ENCODE results near the gene HEMGN. TPM values are rescaled to one million over a fixed set of nuclear protein-coding genes. Genes with fewer than 3 reads are reported as not detected.

HEMGN gene
- polyA plus RNA-seq, 3 donors, result 0.18 TPM; not detected in 2

DNA sequence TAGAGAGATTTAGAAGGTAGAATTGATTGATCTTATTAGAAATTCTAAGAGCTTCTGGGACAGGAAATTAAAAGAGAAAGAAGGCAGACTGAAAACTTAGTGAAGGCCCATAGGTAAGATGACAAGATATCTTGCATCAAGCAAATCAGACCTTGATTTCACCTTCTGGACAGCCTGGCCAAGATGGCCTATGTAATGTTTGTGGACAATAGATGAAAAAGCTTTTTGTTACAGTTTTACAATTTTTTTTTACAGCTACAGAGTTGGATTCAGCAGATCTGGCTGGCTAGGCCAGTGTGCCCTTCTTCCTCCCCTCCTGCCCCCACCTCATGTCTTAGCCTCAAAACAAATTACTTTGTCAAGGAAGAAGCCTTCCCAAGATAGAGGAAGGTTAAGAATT, 21.6 kb upstream of the HEMGN start:
- Histone ChIP-seq H3K4me2 (replicated peaks; ENCODE audit: extremely low read depth, low read length, poor library complexity, severe bottlenecking) (no peak overlapping the region), H2AFZ (ENCODE audit: insufficient read depth, low read depth, low read length, poor library complexity, severe bottlenecking) (no peak overlapping the region), H3K4me1 (ENCODE audit: control insufficient read depth in 1 of 2, insufficient read depth in 2 of 2, low read length in 2 of 2) (no peaks in the 10 kb centered on the region), H3K9me3 (replicated peaks in 1 of 2; ENCODE audit: control insufficient read depth in 1 of 2, insufficient read depth in 1 of 2, low read length in 2 of 2) (no peaks in the 10 kb centered on the region), H3K27me3 (ENCODE audit: control insufficient read depth in 2 of 2, insufficient read depth in 2 of 2, low read length in 2 of 2) (no peaks in the 10 kb centered on the region), H3K36me3 (replicated peaks in 1 of 2; ENCODE audit: control insufficient read depth in 1 of 2, insufficient read depth in 2 of 2, low read length in 2 of 2) (no peaks in the 10 kb centered on the region), H3K9ac (ENCODE audit: insufficient read depth, low read length, poor library complexity, severe bottlenecking) (no peak overlapping the region), H4K20me1 (ENCODE audit: insufficient read depth, low read length) (no peaks in the 10 kb centered on the region), H3K79me2 (ENCODE audit: insufficient read depth, low read length) (no peaks in the 10 kb centered on the region), H3K27ac (ENCODE audit: low read depth in 1 of 2, low read length in 2 of 2) (no peak overlapping the region), H3K4me3 (replicated peaks in 1 of 3; ENCODE audit: low read depth in 2 of 3, low read length in 3 of 3) (no peak overlapping the region)
- H3K9me3 Mint-ChIP-seq, result no peaks in the 10 kb centered on the region
- H3K27ac Mint-ChIP-seq, result no peak overlapping the region
- no peaks in the 10 kb centered on the region for H3K36me3 Mint-ChIP-seq
- intact Hi-C loops (cut with micrococcal nuclease), result no loop called here
- DNase-seq, result no peak
- no peaks in the 10 kb centered on the region for H3K4me1 Mint-ChIP-seq
- no peak for TF ChIP-seq CTCF (IDR thresholded peaks at IDR 0.05)
- peaks cover 0 to 2% (median 2%) of the 10 kb centered on the region in 3 donors for H3K27me3 Mint-ChIP-seq (ENCODE audit: low read depth in 3 of 3)
- no peak overlapping the region for H3K4me3 Mint-ChIP-seq

- H2AFZ ChIP-seq (ENCODE audit: insufficient read depth, low read depth, low read length, poor library complexity, severe bottlenecking), result no peak overlapping the region
- no peaks in the 10 kb centered on the region for H3K79me2 ChIP-seq (ENCODE audit: insufficient read depth, low read length)
- Mint-ChIP-seq H3K9me3 (no peaks in the 10 kb centered on the region), H3K4me3 (no peak overlapping the region), H3K27me3 (ENCODE audit: low read depth in 3 of 3) (peaks cover 0 to 2% (median 2%) of the 10 kb centered on the region in 3 donors), H3K4me1 (no peaks in the 10 kb centered on the region), H3K27ac (peak overlapping the region in 2 of 7 donors; percentile 16 to 66), H3K36me3 (no peaks in the 10 kb centered on the region)
- DNase-seq, result no peak
- H3K36me3 ChIP-seq (replicated peaks in 1 of 2; ENCODE audit: control insufficient read depth in 1 of 2, insufficient read depth in 2 of 2, low read length in 2 of 2), result no peaks in the 10 kb centered on the region
- H4K20me1 ChIP-seq (ENCODE audit: insufficient read depth, low read length), result no peaks in the 10 kb centered on the region
- intact Hi-C loops (cut with micrococcal nuclease), result no loop called here
- H3K4me3 ChIP-seq (replicated peaks in 1 of 3; ENCODE audit: low read depth in 2 of 3, low read length in 3 of 3), result no peak overlapping the region
- H3K9me3 ChIP-seq (replicated peaks in 1 of 2; ENCODE audit: control insufficient read depth in 1 of 2, insufficient read depth in 1 of 2, low read length in 2 of 2), result no peaks in the 10 kb centered on the region
- WGBS (ENCODE audit: insufficient coverage), result 89% methylated on average over 5 of the region's 5 CpGs
- H3K9ac ChIP-seq (ENCODE audit: insufficient read depth, low read length, poor library complexity, severe bottlenecking), result no peak overlapping the region
- no peaks in the 10 kb centered on the region for H3K27me3 ChIP-seq (ENCODE audit: control insufficient read depth in 2 of 2, insufficient read depth in 2 of 2, low read length in 2 of 2)
- H3K4me2 ChIP-seq (replicated peaks; ENCODE audit: extremely low read depth, low read length, poor library complexity, severe bottlenecking), result no peak overlapping the region
- no peak for TF ChIP-seq CTCF (IDR thresholded peaks at IDR 0.05)
- no peak overlapping the region for H3K27ac ChIP-seq (ENCODE audit: low read depth in 1 of 2, low read length in 2 of 2)
- H3K4me1 ChIP-seq (ENCODE audit: control insufficient read depth in 1 of 2, insufficient read depth in 2 of 2, low read length in 2 of 2), result no peaks in the 10 kb centered on the region
Measured at GRCh38 chr9:97958812-97959511, 21.0 kb upstream of the HEMGN start.

Measured in CD14-positive monocyte (primary cell).